HG02840 (cell line): ENCODE measurements around the gene RAB7A.

Experiments used
- ATAC-seq: cut with Tn5 transposase; IDR thresholded peaks from one replicate; pipeline ENCODE4 v1.9.1; 2021; ENCODE audit warnings: mild to moderate bottlenecking, moderate library complexity, moderate number of reproducible peaks; ENCODE audit not compliant: unreplicated experiment, low FRiP score

RAB7A gene

GRCh38 chr3:128846486-128846891 is 120.5 kb downstream of the RAB7A start:
- ATAC-seq = no peak

GRCh38 chr3:128847666-128848370 is 121.8 kb downstream of the RAB7A start:
- no peak for ATAC-seq

GRCh38 chr3:128848936-128849335 is 123.0 kb downstream of the RAB7A start:
- ATAC-seq = no peak

- ATAC-seq = no peak
Observed at GRCh38 chr3:128849911-128850455, 124.0 kb downstream of the RAB7A start.

- no peak for ATAC-seq
Observed at GRCh38 chr3:128850544-128850943, 124.6 kb downstream of the RAB7A start.

GRCh38 chr3:128851601-128852000 is 125.6 kb downstream of the RAB7A start:
- no peak for ATAC-seq

- ATAC-seq = no peak
Observed at GRCh38 chr3:128853826-128854225, 127.8 kb downstream of the RAB7A start.

- ATAC-seq = no peak
Observed at GRCh38 chr3:128854475-128854874, 128.5 kb downstream of the RAB7A start.

- no peak for ATAC-seq
Observed at GRCh38 chr3:128855569-128855968, 129.6 kb downstream of the RAB7A start.

GRCh38 chr3:128858167-128858566 is 132.2 kb downstream of the RAB7A start:
- ATAC-seq = no peak

- ATAC-seq = no peak
Observed at GRCh38 chr3:128859630-128860029, 133.6 kb downstream of the RAB7A start.

GRCh38 chr3:128861491-128861890 is 135.5 kb downstream of the RAB7A start:
- ATAC-seq = no peak

- ATAC-seq = no peak
Observed at GRCh38 chr3:128863560-128863959, 137.6 kb downstream of the RAB7A start.
